HCT116 (cell line): ENCODE measurements around the gene MRM3.

ENCODE experiments used
- ATF3 ChIP-seq: IDR thresholded peaks from 2 replicates; pipeline ENCODE4 v1.6.1; 2012
- CTCF ChIP-seq, 3 experiments: fragments of 200-600 bp in 1 of 3; sonication (generic) in 1 of 3; IDR thresholded peaks in 2 of 3; conservative IDR thresholded peaks in 1 of 3; 2 replicates each; pipeline ENCODE4 v1.5.1; 2012 to 2017; ENCODE audit warnings: low read depth in 2 of 3, low read length in 2 of 3, antibody characterized with exemption in 1 of 3, borderline replicate concordance in 1 of 3, control low read depth in 1 of 3, mild to moderate bottlenecking in 1 of 3, mixed read lengths in 1 of 3, mixed run types in 1 of 3, moderate library complexity in 1 of 3; ENCODE audit not compliant: insufficient read depth in 1 of 3
- EGR1 ChIP-seq: IDR thresholded peaks from 2 replicates; pipeline ENCODE4 v1.6.1; 2012; ENCODE audit warnings: low read depth
- EZH2 ChIP-seq: fragments of 200-600 bp; sonication (generic); IDR thresholded peaks from 2 replicates; pipeline ENCODE4 v1.6.1; 2017; ENCODE audit warnings: antibody characterized with exemption, mixed run types
- EZH2phosphoT487 ChIP-seq: fragments of 200-600 bp; IDR thresholded peaks from 2 replicates; pipeline ENCODE4 v1.6.1; 2018; ENCODE audit warnings: antibody characterized with exemption, borderline replicate concordance
- POLR2A ChIP-seq: IDR thresholded peaks from 2 replicates; pipeline ENCODE4 v1.7.0; 2011; ENCODE audit warnings: borderline replicate concordance; ENCODE audit not compliant: insufficient read depth, insufficient read length; ENCODE audit errors: extremely low read depth
- POLR2AphosphoS5 ChIP-seq: IDR thresholded peaks from 2 replicates; pipeline ENCODE4 v1.6.1; 2011; ENCODE audit warnings: mild to moderate bottlenecking, low read depth, low read length, moderate library complexity
- RAD21 ChIP-seq: IDR thresholded peaks from 2 replicates; pipeline ENCODE4 v1.6.1; 2012; ENCODE audit warnings: low read depth, mild to moderate bottlenecking
- REST ChIP-seq: IDR thresholded peaks from 2 replicates; pipeline ENCODE4 v1.6.1; 2012; ENCODE audit warnings: low read depth
- SIN3A ChIP-seq: IDR thresholded peaks from 2 replicates; pipeline ENCODE4 v1.6.1; 2012; ENCODE audit warnings: low read depth
- SP1 ChIP-seq: IDR thresholded peaks from 2 replicates; pipeline ENCODE4 v1.6.1; 2012; ENCODE audit warnings: low read depth
- YY1 ChIP-seq: IDR thresholded peaks from 2 replicates; pipeline ENCODE4 v1.6.1; 2011; ENCODE audit warnings: low read length, low read depth, moderate library complexity, mild to moderate bottlenecking; ENCODE audit not compliant: insufficient replicate concordance; ENCODE audit errors: extremely low read depth
- ZBTB33 ChIP-seq: IDR thresholded peaks from 2 replicates; pipeline ENCODE4 v1.6.1; 2011; ENCODE audit warnings: mild to moderate bottlenecking, low read length, moderate library complexity; ENCODE audit not compliant: insufficient replicate concordance; ENCODE audit errors: extremely low read depth
- ZFX ChIP-seq: fragments of 450-650 bp; IDR thresholded peaks from 2 replicates; pipeline ENCODE4 v1.6.1; 2017

- TF ChIP-seq CTCF (IDR thresholded peaks at IDR 0.05 in 2 of 3, conservative IDR thresholded peaks at IDR 0.05 in 1 of 3; ENCODE audit: borderline replicate concordance in 1 of 3, insufficient read depth in 1 of 3, low read depth in 2 of 3, low read length in 2 of 3) (no peak), ATF3 (no peak), ZFX (no peak), EGR1 (no peak), EZH2 (no peak), POLR2AphosphoS5 (no peak), POLR2A (no peak), RAD21 (no peak), SP1 (no peak), YY1 (no peak), SIN3A (no peak), EZH2phosphoT487 (no peak), REST (no peak), ZBTB33 (no peak)
Observed at GRCh38 chr17:826778-827177, 44.6 kb downstream of the MRM3 start.
